Measurements from ENCODE around the gene FAM131A.

Gene FAM131A

GRCh38 chr3:184388164-184388935 is 51.0 kb downstream of the FAM131A start:
- DNase-seq: no peak
- TF ChIP-seq POLR2A (IDR thresholded peaks at IDR 0.05; ENCODE audit: low read length) (no peak), GATA1 (IDR thresholded peaks at IDR 0.05; ENCODE audit: low read depth, low read length) (no peak)

DNA sequence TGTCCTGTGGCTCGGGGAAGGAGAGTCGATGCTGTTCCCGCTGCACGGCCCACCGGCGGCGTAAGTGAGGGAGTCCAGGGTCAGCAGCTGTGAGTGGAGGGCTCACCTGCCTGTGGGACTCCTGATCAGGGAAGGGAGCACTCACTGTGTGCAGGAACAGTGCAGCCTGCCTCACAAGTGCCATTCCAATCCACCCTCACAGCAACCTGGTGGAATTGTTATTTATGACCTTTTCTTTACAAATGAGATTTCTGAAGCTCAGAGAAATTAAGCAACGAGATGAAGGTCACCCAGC is 51.5 kb downstream of the FAM131A start:
- DNase-seq: no peak
- TF ChIP-seq POLR2A (IDR thresholded peaks at IDR 0.05; ENCODE audit: low read length) (no peak), GATA1 (IDR thresholded peaks at IDR 0.05; ENCODE audit: low read depth, low read length) (no peak)

DNA sequence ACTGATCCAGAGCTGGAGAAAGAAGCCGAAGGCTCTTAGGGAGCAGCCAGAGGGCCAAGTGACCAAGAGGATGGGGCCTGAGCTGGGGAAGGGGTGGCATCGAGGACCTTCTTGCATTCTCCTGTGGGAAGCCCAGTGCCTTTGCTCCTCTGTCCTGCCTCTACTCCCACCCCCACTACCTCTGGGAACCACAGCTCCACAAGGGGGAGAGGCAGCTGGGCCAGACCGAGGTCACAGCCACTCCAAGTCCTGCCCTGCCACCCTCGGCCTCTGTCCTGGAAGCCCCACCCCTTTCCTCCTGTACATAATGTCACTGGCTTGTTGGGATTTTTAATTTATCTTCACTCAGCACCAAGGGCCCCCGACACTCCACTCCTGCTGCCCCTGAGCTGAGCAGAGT is 52.0 kb downstream of the FAM131A start:
- DNase-seq: no peak
- no peak for TF ChIP-seq POLR2A (IDR thresholded peaks at IDR 0.05; ENCODE audit: low read length)
- no peak for TF ChIP-seq GATA1 (IDR thresholded peaks at IDR 0.05; ENCODE audit: low read depth, low read length)

- no peak for TF ChIP-seq GATA1 (IDR thresholded peaks at IDR 0.05; ENCODE audit: low read depth, low read length)
- no peak for TF ChIP-seq POLR2A (IDR thresholded peaks at IDR 0.05; ENCODE audit: low read length)
- DNase-seq: no peak
Measured at GRCh38 chr3:184389935-184390528, 52.6 kb downstream of the FAM131A start.

GRCh38 chr3:184391266-184391665 is 53.9 kb downstream of the FAM131A start:
- DNase-seq: no peak
- TF ChIP-seq POLR2A (IDR thresholded peaks at IDR 0.05; ENCODE audit: low read length) (no peak), GATA1 (IDR thresholded peaks at IDR 0.05; ENCODE audit: low read depth, low read length) (no peak)

DNA sequence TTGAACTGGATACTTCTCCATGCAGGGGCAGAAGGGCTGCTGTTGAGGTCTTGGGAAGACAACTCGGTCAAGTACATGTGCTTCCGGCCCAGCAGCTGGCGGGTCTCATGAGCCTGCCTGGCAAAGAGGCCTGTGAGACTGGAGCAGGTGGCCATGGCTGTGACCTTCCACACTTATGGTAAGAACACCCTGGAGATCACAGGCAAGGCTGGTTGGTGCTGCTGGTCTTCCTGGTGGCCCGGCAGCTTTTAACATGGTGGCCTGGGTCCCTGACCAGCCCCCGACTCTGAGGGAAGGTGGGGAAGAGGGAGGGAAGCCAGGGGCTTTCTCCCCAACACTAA is 57.9 kb downstream of the FAM131A start:
- no peak for DNase-seq
- TF ChIP-seq POLR2A (IDR thresholded peaks at IDR 0.05; ENCODE audit: low read length) (no peak), GATA1 (IDR thresholded peaks at IDR 0.05; ENCODE audit: low read depth, low read length) (no peak)

All from erythroblast (primary cell).